HG03175 (cell line): ENCODE results near the gene PTGES3L.
"Not testable (repeated sequence)": the region's sequence is repeated elsewhere in the genome, so short reads cannot be mapped to it uniquely, and the experiment has no call there.

Experiments used
- ATAC-seq: cut with Tn5 transposase; IDR thresholded peaks from one replicate; pipeline ENCODE4 v1.9.1; 2021; ENCODE audit warnings: mild to moderate bottlenecking, moderate library complexity; ENCODE audit not compliant: unreplicated experiment

PTGES3L gene

GRCh38 chr17:42923472-42923871, 56.4 kb downstream of the PTGES3L start:
- not testable (repeated sequence) for ATAC-seq

DNA sequence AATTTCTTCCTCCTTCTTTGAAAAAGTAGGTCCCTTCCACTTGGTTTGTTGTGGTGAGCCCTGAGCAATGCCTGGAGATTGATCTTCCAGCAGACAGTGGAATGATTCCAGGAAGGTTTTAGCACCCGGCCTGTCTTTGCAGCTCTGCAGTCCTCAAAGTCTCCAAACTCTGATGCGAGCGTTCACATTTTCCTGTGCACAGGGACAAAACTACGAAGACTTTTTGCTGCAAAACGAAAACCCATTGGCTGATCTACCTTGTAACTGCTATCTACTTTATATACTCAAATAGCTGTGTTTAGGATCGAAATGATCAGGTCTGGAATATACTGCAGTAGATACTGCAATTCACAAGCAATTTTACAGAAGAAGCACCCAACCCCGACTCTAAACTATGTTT, 57.6 kb downstream of the PTGES3L start:
- no peak for ATAC-seq

DNA sequence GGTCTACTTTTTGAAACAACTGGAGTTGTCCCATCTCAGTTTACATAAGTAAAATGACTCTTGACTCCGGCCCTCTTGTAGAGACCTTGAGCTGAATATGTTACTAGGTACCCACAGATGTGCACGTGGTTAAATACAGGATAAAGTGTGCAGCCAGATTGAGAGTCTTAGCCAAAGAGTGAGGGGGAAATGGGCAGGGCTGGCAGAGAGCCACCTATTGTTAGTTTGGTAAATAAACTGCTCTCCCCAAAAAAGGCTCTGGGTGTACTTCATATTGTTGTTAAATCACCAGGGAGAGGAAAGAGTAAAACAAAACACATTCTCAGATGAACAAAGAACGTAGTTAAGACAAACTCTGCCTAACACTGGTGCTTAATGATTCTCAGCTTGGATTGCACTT, 59.0 kb downstream of the PTGES3L start:
- ATAC-seq, result no peak

GRCh38 chr17:42920106-42920900, 59.6 kb downstream of the PTGES3L start:
- ATAC-seq, result no peak

DNA sequence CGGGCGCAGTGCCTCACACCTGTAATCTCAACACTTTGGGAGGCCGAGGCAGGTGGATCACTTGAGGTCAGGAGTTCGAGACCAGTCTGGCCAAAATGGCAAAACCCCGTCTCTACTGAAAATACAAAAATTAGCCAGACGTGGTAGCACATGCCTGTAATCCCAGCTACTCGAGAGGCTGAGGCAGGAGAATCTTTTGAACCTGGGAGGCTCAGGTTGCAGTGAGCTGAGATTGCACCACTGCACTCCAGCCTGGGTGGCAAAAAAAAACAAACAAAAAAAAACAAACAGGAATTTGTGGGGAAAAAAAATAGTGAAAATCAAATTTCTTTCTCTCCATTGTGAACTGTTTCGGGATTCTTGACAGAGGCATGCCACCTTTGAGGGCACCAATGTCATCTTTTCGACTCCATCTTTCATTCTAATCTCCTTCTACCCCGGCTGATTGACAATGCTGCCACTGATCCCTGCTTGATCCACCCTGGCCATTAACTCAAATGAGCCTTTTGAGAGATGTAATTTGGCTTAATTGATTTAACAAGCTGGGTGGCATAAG, 60.3 kb downstream of the PTGES3L start:
- not testable (repeated sequence) for ATAC-seq

GRCh38 chr17:42918902-42919521, 60.9 kb downstream of the PTGES3L start:
- no peak for ATAC-seq
